CD4-positive, alpha-beta T cell treated with Interleukin-4 for 4 hours (primary cell): ENCODE data around the gene KRTAP19-6.
"Not testable (repeated sequence)": the region's sequence is repeated elsewhere in the genome, so short reads cannot be mapped to it uniquely, and the experiment has no call there.

Experiments used
- DNase-seq: peaks from one replicate; pipeline ENCODE4 v3.0.0-alpha.2; 2020

The KRTAP19-6 gene

GRCh38 chr21:30541764-30542163, at the start of gene KRTAP19-6:
Gene KRTAP19-6 (minus strand): TSS chr21:30541864. CDS start chr21:30541833, 31 bp downstream.
- DNase-seq = no peak

DNA sequence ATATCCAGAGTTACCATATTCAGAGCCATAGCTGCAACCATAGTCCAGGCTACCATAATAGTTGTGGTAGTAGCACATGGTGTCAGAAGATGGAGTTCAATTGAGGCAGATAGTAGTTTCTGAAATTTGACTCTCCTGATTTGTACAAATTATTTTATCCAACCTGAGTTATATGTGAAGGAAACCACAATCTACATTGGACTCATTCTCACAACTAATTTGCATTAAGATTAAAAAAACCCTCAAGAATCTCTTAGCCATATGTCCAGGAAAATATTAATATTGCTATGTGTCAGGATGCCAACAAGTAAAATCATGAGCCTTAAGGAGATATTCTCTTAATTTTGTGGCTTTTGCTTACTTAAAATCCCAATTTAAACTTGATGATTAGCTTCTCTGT, 48.6 kb upstream of the KRTAP19-6 start, which contains the start of gene KRTAP22-2:
KRTAP22-2 (minus strand) TSS at position 101 of the 400 bp plus-strand sequence.
- no peak for DNase-seq

- no peak for DNase-seq
Observed at GRCh38 chr21:30582870-30583269, 41.2 kb upstream of the KRTAP19-6 start.

DNA sequence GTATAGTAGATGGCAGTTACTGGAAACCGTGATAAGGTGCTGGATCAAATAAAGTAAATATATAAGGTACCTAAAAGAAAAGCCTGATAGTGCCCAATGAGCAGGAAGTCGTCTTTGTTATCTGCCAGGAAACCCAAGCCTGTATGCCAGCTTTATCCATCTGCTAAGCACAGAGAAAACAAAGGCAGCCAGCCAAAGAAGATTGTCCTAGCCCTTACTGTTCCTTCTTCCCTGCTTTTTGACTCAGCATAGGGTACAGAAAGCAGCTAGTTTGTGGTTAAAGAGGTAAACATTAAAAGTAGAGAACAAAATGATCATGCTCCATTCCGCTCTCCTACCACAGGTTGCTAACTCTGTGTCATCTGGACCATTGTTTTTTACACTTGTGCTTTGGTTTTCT, 38.5 kb upstream of the KRTAP19-6 start:
- no peak for DNase-seq

- DNase-seq = no peak
Observed at GRCh38 chr21:30579346-30579745, 37.7 kb upstream of the KRTAP19-6 start.

- no peak for DNase-seq
Observed at GRCh38 chr21:30577766-30578165, 36.1 kb upstream of the KRTAP19-6 start.

DNA sequence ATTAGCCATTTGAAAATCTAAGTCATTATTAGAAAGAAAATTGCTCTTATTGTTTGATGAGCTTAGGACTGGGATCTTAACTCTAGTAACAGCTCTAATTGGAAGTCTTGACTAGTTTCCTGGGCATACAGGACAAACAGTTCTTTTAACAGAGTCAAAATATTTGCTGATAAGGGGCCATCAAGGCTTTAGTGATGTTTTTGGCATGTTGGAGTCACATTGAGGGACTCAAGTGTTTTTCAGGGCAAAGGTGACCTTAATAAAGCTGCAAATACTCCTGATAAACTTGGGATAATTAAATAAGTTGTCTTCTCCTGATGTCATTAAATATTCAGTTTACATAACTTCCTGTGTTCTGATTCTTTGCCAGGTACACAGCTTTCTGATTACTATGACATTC, 26.0 kb upstream of the KRTAP19-6 start:
- DNase-seq = no peak

DNA sequence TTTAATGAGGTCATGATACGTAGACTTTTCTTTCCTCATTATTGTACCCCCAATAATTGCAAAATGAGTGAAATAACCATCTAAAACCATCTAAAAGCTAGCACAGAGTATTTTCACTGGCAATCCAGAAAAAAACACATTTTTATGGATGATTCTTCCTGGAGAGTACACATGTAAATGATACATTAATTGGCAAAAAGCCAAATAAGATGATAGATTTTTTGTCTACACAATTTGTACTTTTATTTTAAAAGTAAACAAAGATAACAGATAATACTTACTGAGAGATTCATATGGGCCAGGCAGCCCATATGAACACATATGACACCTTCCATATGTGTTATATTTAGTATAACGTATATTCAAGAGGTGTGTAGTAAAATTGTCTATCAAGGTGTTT, 22.0 kb upstream of the KRTAP19-6 start:
- no peak for DNase-seq

GRCh38 chr21:30563072-30563471, 21.4 kb upstream of the KRTAP19-6 start:
- DNase-seq = no peak

DNA sequence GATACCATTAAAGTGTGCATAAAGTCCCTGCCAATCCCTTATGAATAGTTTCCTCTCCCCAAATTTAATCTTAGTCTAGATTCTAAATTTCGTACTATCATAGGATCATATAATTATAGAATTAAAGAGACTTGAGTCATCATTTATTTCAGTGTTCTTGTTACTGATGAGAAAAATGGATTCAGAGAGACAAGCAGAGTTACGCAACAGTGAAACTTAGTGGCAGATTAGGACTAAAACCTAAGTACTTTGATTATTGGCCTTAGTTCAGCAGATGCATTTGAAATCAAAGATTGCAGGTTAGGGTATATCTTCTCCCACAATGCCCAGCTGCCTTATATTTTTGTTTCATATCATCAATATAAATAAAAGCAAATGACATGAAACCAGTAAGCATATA, 20.3 kb upstream of the KRTAP19-6 start:
- DNase-seq = no peak

GRCh38 chr21:30561264-30561895, 19.7 kb upstream of the KRTAP19-6 start, which contains the start of gene KRTAP19-7:
Gene KRTAP19-7 (minus strand): TSS chr21:30561314. CDS start chr21:30561289, 25 bp downstream.
- no peak for DNase-seq

DNA sequence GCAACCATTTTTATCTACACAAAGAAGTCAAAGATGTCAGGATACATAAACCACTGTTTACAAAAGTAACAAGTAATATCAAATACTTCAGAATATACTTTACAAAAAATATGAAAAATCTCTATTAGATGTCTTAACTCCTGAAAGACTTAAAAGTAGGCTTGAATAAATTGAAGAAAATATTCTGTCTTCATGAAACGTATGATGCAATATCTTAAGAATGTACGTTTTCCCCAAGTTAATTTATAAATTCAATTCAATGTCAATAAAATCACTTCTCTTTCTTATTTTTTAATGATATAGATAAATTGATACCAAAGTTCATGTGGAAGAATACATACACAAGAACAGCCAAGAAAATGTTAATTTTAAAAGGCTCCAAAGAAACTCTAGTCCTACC, 13.4 kb upstream of the KRTAP19-6 start:
- no peak for DNase-seq

DNA sequence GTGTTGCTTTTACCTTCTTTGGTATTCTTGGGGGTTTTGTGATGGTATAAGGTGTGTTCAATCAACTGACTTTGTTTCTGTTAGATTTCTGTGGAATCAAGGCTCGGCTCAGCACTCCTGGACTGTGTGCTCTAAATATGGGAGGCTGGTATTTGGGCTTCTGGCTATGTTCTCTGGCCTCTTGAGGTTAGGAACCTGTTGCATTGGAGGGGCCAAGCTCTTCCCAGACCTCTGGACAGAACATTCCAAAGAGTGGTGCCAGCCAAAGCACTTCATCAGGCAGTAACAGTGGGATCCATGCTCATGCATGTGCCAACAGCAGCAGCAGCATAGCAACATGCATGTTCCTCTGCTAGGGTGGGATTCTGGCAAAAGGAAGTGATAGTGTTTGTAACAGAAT, 11.1 kb upstream of the KRTAP19-6 start:
- no peak for DNase-seq

- DNase-seq = no peak
Observed at GRCh38 chr21:30518876-30519275, 22.8 kb downstream of the KRTAP19-6 start.

- DNase-seq = no peak
Observed at GRCh38 chr21:30515681-30516080, 26.0 kb downstream of the KRTAP19-6 start.

DNA sequence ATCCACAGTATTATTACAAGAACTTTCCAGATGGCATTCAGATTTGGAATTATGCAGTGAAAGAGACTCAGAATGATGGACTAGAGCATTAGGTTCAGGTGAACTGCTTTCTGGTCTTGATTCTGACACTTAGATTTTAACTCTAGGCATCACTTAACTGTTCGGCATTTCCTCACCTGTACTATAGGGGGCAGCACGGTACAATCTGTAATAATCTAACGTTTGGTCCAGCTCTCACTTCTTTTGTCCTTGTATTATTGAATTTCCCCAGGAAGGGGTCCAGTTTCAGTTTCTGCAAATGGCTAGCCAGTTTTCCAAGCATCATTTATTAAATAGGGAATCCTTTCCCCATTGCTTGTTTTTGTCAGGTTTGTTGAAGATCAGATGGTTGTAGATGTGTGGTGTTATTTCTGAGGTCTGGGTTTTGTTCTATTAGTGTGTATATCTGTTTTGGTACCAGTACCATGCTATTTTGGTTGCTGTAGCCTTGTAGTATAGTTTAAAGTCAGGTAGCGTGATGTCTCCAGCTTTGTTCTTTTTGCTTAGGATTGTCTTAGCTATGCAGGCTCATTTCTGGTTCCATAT, 36.0 kb downstream of the KRTAP19-6 start:
- not testable (repeated sequence) for DNase-seq

DNA sequence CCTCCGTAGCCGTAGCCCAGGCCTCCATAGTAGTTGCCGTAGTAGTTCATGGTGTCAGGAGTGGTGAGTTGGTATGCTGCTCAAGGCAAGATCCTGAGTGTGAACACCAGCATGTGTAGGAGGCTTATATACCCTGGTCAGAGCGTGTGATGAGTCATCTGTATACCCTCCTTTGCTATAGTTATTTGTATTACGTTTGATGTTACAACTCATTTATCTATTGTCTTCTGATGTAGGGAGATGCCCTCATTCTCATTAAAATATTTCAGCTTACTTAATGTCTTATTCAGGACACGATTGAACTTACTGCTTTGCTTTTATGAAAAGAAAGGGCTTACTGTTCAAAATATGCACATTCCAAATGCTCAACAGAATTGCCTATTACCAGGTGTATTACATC, 39.6 kb downstream of the KRTAP19-6 start, which contains the start of gene KRTAP19-5:
KRTAP19-5 (minus strand) TSS at position 101 of the 400 bp plus-strand sequence; CDS start at position 50, 51 bp downstream.
- no peak for DNase-seq

- no peak for DNase-seq
Observed at GRCh38 chr21:30497065-30497464, 44.6 kb downstream of the KRTAP19-6 start, which contains the start of gene KRTAP19-4. Gene KRTAP19-4 (minus strand): TSS chr21:30497165. CDS start chr21:30497110, 55 bp downstream.

DNA sequence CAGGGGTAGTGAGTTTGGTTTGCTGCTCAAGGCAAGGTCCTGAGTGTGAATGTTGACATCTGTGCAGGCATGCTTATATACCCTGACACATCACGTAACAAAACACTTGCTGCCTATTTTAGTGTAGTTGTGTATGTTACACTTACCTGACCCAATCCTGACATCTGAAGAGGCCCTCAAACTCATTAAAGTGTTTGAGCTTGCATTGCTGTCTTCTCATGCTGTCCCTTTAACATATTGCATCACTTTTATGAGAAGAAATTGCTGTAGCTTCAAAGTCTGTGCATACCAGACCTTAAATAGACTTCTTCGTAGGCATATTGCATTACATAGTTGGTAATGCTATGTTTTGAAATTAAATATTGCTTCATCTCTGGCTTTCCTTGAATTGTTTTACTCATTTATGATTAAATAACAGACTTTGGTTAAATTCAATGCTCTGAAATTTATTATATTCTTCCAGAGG, 49.7 kb downstream of the KRTAP19-6 start, which contains the start of gene KRTAP19-3:
KRTAP19-3 (minus strand) TSS at position 51 of the 466 bp plus-strand sequence. CDS start 56 bp downstream, outside the sequence.
- no peak for DNase-seq
